DOHH2 (cell line): ENCODE data around the gene CALN1.

Experiments
- EZH2phosphoT487 ChIP-seq: fragments of 200-600 bp; sonication (generic); IDR thresholded peaks from 2 replicates; pipeline ENCODE4 v1.6.1; 2017; ENCODE audit warnings: borderline replicate concordance, mild to moderate bottlenecking, antibody characterized with exemption, low read length, moderate library complexity, mixed read lengths
- TF ChIP-seq, protein P1 (sequence below): fragments of 200-600 bp; sonication (generic); IDR thresholded peaks from one replicate; pipeline ENCODE4 v1.5.1; 2014; ENCODE audit warnings: antibody characterized with exemption, mild to moderate bottlenecking, low read depth, low read length; ENCODE audit not compliant: poor library complexity, severe bottlenecking

DNA sequence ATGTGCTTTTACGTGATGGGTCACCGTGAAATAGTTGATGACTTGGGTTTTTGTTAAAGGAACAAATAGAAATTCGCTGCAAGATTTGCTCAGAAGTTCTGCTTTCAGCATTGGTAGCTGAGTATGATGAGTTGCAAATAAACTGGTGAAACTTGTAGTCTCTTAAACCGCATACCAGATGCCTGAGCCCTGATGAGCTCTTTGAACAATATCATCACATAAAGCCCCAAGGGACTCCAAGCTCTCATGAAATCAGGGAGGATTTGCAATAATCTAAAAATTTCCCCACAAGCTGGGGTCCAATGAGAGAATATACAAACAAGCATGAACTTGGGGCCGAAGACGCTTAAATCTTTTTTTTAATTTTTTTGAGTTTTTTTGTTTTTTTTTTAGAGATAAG lies 312.4 kb downstream of the CALN1 start:
- TF ChIP-seq, protein P1, sequence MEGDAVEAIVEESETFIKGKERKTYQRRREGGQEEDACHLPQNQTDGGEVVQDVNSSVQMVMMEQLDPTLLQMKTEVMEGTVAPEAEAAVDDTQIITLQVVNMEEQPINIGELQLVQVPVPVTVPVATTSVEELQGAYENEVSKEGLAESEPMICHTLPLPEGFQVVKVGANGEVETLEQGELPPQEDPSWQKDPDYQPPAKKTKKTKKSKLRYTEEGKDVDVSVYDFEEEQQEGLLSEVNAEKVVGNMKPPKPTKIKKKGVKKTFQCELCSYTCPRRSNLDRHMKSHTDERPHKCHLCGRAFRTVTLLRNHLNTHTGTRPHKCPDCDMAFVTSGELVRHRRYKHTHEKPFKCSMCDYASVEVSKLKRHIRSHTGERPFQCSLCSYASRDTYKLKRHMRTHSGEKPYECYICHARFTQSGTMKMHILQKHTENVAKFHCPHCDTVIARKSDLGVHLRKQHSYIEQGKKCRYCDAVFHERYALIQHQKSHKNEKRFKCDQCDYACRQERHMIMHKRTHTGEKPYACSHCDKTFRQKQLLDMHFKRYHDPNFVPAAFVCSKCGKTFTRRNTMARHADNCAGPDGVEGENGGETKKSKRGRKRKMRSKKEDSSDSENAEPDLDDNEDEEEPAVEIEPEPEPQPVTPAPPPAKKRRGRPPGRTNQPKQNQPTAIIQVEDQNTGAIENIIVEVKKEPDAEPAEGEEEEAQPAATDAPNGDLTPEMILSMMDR, result no peak
- no peak for TF ChIP-seq EZH2phosphoT487
